ENCODE measurements around the gene ADISSP. TPM values are rescaled to one million over a fixed set of nuclear protein-coding genes. Genes with fewer than 3 reads are reported as not detected.

ADISSP gene
- total RNA-seq, 1 donor from 2014 or later: 15.0 TPM

- Histone ChIP-seq H3K36me3 (ENCODE audit: control insufficient read depth, insufficient read depth, low read length) (peaks cover 3% of the 10 kb centered on the region), H3K27me3 (ENCODE audit: control insufficient read depth, insufficient read depth, low read length) (no peaks in the 10 kb centered on the region), H3K4me3 (ENCODE audit: low read depth, low read length) (no peak overlapping the region)
- FAIRE-seq: no peak
- TF ChIP-seq CTCF (IDR thresholded peaks at IDR 0.05; ENCODE audit: insufficient read depth, low read length, severe bottlenecking): no peak
- DNase-seq (ENCODE audit: low read depth): no peak
These were observed 10.3 kb downstream of the ADISSP start for GRCh38 chr20:3757268-3757667.

GRCh38 chr20:3755814-3756480 lies 11.6 kb downstream of the ADISSP start:
- no peak for DNase-seq (ENCODE audit: low read depth)
- Histone ChIP-seq H3K27me3 (ENCODE audit: control insufficient read depth, insufficient read depth, low read length) (peaks cover 2% of the 10 kb centered on the region), H3K4me3 (ENCODE audit: low read depth, low read length) (no peak overlapping the region), H3K36me3 (ENCODE audit: control insufficient read depth, insufficient read depth, low read length) (peaks cover 3% of the 10 kb centered on the region)
- TF ChIP-seq CTCF (IDR thresholded peaks at IDR 0.05; ENCODE audit: insufficient read depth, low read length, severe bottlenecking): no peak
- no peak for FAIRE-seq

- H3K27me3 ChIP-seq (ENCODE audit: control insufficient read depth, insufficient read depth, low read length): peaks cover 8% of the 10 kb centered on the region
- peaks cover 3% of the 10 kb centered on the region for H3K36me3 ChIP-seq (ENCODE audit: control insufficient read depth, insufficient read depth, low read length)
- H3K4me3 ChIP-seq (ENCODE audit: low read depth, low read length): no peak overlapping the region
- DNase-seq (ENCODE audit: low read depth) (no peak), FAIRE-seq (no peak)
- TF ChIP-seq CTCF (IDR thresholded peaks at IDR 0.05; ENCODE audit: insufficient read depth, low read length, severe bottlenecking): no peak
These were observed 12.3 kb downstream of the ADISSP start for GRCh38 chr20:3755269-3755668.

- no peak for TF ChIP-seq CTCF (IDR thresholded peaks at IDR 0.05; ENCODE audit: insufficient read depth, low read length, severe bottlenecking)
- no peak overlapping the region for H3K4me3 ChIP-seq (ENCODE audit: low read depth, low read length)
- peaks cover 12% of the 10 kb centered on the region for H3K27me3 ChIP-seq (ENCODE audit: control insufficient read depth, insufficient read depth, low read length)
- DNase-seq (ENCODE audit: low read depth): no peak
- FAIRE-seq: no peak
- peaks cover 3% of the 10 kb centered on the region for H3K36me3 ChIP-seq (ENCODE audit: control insufficient read depth, insufficient read depth, low read length)
These were observed 13.3 kb downstream of the ADISSP start for GRCh38 chr20:3754276-3754630.

GRCh38 chr20:3753501-3754275 lies 13.9 kb downstream of the ADISSP start:
- DNase-seq (ENCODE audit: low read depth) (no peak), FAIRE-seq (no peak)
- Histone ChIP-seq H3K4me3 (ENCODE audit: low read depth, low read length) (no peak overlapping the region), H3K27me3 (ENCODE audit: control insufficient read depth, insufficient read depth, low read length) (peaks cover 17% of the 10 kb centered on the region), H3K36me3 (ENCODE audit: control insufficient read depth, insufficient read depth, low read length) (peaks cover 3% of the 10 kb centered on the region)
- no peak for TF ChIP-seq CTCF (IDR thresholded peaks at IDR 0.05; ENCODE audit: insufficient read depth, low read length, severe bottlenecking)
